Tibial nerve (tissue), 3 donors: ENCODE data around the gene RBM8A.

Experiments used
- CTCF ChIP-seq, 5 experiments: fragments of 200-600 bp in 3 of 5; fragments of 450-650 bp in 2 of 5; sonication (generic) in 3 of 5; IDR thresholded peaks; one replicate each; pipeline ENCODE4 v1.5.1; 2016 to 2019; ENCODE audit warnings: antibody characterized with exemption in 5 of 5, mild to moderate bottlenecking in 3 of 5, moderate library complexity in 2 of 5
- POLR2A ChIP-seq, 2 donors: fragments of 450-650 bp; IDR thresholded peaks; one replicate each; pipeline ENCODE4 v1.6.1; 2017; ENCODE audit warnings: antibody characterized with exemption in 2 of 2, mild to moderate bottlenecking in 2 of 2, moderate library complexity in 2 of 2

- no peak for TF ChIP-seq CTCF (IDR thresholded peaks at IDR 0.05)
- no peak for TF ChIP-seq POLR2A (IDR thresholded peaks at IDR 0.05)
Observed at GRCh38 chr1:145917595-145917994, 9.7 kb downstream of the RBM8A start.
